Hematopoietic multipotent progenitor cell treated with erythropoietin and hydrocortisone succinate and interleukin-3 and kit ligand, for 15 days (in vitro differentiated cells): ENCODE results near the gene ARHGAP40.
A peak's percentile ranks its signal among the peaks of the same experiment; 100 is the strongest.

Experiments
- DNase-seq: peaks from one replicate; pipeline ENCODE4 v3.0.0-alpha.2; 2015; ENCODE audit warnings: low spot score

Gene ARHGAP40

GRCh38 chr20:38650010-38650409 lies 48.4 kb downstream of the ARHGAP40 start:
- no peak for DNase-seq

GRCh38 chr20:38651154-38651553 lies 49.5 kb downstream of the ARHGAP40 start:
- DNase-seq = no peak

- DNase-seq = no peak
These were observed 50.0 kb downstream of the ARHGAP40 start for GRCh38 chr20:38651562-38651961.

GRCh38 chr20:38652995-38653394 lies 51.4 kb downstream of the ARHGAP40 start:
- no peak for DNase-seq

GRCh38 chr20:38657390-38657789 lies 55.8 kb downstream of the ARHGAP40 start:
- no peak for DNase-seq

GRCh38 chr20:38658879-38659596 lies 57.4 kb downstream of the ARHGAP40 start:
- DNase-seq = peak; percentile 46

GRCh38 chr20:38659597-38659880 lies 57.9 kb downstream of the ARHGAP40 start:
- DNase-seq = no peak

GRCh38 chr20:38660429-38660828 lies 58.8 kb downstream of the ARHGAP40 start:
- no peak for DNase-seq

GRCh38 chr20:38663660-38664059 lies 62.1 kb downstream of the ARHGAP40 start:
- no peak for DNase-seq

- no peak for DNase-seq
These were observed 62.7 kb downstream of the ARHGAP40 start for GRCh38 chr20:38664284-38664683.

- DNase-seq = no peak
These were observed 63.5 kb downstream of the ARHGAP40 start for GRCh38 chr20:38665094-38665493.

GRCh38 chr20:38665506-38666285 lies 64.1 kb downstream of the ARHGAP40 start:
- no peak for DNase-seq

- no peak for DNase-seq
These were observed 65.9 kb downstream of the ARHGAP40 start for GRCh38 chr20:38667417-38667956.

- no peak for DNase-seq
These were observed 68.1 kb downstream of the ARHGAP40 start for GRCh38 chr20:38669688-38670087.

- DNase-seq = no peak
These were observed 69.2 kb downstream of the ARHGAP40 start for GRCh38 chr20:38670786-38671185.

- DNase-seq = no peak
These were observed 69.6 kb downstream of the ARHGAP40 start for GRCh38 chr20:38671186-38671585.

GRCh38 chr20:38671701-38672292 lies 70.2 kb downstream of the ARHGAP40 start:
- no peak for DNase-seq

GRCh38 chr20:38672504-38672903 lies 70.9 kb downstream of the ARHGAP40 start:
- DNase-seq = no peak

- DNase-seq = no peak
These were observed 71.7 kb downstream of the ARHGAP40 start for GRCh38 chr20:38673261-38673660.

GRCh38 chr20:38673725-38674091 lies 72.1 kb downstream of the ARHGAP40 start:
- peak; percentile 17 for DNase-seq

GRCh38 chr20:38674092-38674764 lies 72.6 kb downstream of the ARHGAP40 start:
- peak; percentile 71 for DNase-seq

GRCh38 chr20:38674765-38675133 lies 73.1 kb downstream of the ARHGAP40 start:
- no peak for DNase-seq

GRCh38 chr20:38676576-38676975 lies 75.0 kb downstream of the ARHGAP40 start:
- DNase-seq = no peak
